ENCODE data around the gene POU6F1.
"Not testable (repeated sequence)": the region's sequence is repeated elsewhere in the genome, so short reads cannot be mapped to it uniquely, and the experiment has no call there.

Gene POU6F1

DNA sequence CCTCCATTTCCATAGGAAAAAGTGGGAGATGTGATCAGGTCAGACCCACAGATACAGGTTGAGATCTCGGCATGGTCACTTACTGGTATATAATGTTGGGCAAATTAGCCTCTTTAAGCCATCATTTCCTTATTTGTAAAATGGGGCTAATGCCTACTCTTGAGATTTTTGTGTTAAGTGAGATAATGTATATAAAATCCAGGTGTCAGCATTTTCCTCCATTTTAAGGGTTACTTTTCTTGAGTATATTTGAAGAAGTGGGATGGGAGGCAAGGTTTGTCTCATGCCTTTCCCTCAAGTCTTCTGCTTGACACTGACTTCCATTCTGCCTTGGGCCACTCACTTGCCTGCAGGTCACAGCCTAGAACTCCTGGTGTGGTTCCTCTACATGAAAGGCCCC is 10.1 kb upstream of the POU6F1 start:
- DNase-seq: no peak

DNA sequence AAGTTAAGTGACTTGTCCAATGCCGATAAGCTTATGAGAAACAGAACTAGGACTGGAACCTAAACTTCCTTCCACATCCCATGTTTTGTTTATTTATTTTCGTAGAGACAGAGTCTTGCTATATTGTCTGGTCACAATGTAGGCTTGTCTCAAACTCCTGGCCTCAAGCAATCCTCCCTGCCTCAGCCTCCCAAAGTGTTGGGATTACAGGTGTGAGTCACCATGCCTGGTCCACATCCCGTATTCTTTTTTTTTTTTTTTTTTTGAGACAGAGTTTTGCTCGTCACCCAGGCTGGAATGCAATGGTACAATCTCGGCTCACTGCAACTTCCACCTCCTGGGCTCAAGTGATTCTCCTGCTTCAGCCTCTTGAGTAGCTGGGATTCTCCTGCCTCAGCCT is 9.2 kb upstream of the POU6F1 start:
- not testable (repeated sequence) for DNase-seq

DNA sequence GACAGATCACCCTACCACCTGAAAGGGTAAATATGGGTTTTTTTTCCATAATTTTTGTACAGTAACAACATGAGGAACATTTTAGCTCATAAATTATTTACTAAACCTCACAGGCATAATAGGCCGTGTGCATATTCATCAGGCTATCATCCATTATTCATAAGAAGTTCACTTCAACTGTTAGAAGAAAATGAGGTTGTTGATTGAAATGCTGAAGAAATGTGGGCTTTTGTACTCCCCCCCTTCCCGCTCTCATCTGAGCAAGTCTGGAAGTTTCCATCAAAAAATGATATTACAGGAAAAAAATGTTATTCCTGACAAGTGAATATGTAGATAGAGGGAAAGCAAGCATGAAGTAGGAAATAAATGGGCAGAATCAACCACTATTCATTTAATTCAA is 7.9 kb upstream of the POU6F1 start:
- DNase-seq: no peak

DNA sequence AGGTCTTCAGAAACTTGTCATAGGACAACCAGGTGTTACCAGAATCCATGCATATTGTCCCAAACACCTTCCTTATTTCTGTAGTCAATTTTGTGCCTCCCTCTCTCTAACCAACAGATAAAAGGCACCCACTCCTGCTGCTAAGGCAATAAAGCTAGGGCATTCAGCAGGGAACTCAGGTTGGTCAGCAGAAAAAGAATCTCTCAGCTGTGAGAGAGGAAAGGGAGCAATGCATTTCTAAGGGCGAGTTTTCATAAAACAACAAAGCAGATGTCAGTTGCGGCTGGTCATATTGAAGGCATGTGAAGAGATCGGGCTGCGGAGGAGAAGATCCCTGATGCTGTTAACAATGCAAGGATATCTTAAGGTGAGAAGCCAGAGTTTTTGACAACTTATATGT is 7.4 kb upstream of the POU6F1 start:
- no peak for DNase-seq

DNA sequence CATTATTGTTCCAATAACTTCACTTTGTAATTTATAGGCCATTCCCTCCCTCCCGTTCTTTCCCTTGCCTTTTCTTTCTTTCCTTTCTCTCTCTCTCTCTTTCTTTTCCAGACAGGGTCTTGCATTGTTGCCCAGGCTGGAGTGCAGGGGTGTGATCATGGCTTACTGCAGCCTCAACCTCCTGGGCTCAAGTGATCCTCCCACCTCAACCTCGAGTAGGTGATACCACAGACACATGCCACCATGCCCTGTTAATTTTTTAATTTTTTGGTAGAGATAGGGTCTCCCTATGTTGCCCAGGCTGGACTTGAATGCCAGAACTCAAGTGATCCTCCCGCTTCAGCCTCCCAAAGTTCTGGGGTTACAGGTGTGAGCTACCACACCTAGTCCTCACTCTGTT is 6.8 kb upstream of the POU6F1 start:
- no peak for DNase-seq

DNA sequence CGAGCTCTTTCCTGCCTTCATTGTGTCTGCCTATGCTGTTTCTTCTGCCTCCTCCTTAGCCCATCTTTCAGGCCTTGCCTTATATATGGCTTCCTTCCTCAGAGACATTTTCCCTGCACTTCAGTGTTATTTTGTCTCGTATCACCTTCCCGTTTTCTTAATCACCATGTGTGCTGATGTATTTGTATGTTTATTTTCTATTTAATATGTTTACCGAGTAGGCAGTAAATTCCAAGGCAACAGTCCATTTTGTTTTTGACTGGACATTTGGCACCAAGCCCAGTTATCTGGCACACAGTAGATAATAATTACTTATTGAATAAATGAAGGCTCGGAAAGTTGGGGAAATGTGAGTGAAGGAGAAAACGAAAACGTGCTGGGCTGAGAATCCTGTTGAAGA is 4.6 kb upstream of the POU6F1 start:
- DNase-seq: no peak

DNA sequence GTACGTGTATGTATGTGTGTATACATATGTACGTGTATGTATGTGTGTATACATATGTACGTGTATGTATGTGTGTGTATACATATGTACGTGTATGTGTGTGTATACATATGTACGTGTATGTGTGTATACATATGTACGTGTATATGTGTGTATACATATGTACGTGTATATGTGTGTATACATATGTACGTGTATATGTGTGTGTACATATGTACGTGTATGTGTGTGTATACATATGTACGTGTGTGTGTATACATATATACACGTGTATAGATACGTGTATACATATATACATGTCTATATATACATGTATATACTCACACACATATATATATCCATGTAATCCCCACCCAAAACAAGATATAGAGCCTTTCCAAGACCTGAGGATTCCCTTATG is 2.0 kb upstream of the POU6F1 start:
- DNase-seq: not testable (repeated sequence)

DNA sequence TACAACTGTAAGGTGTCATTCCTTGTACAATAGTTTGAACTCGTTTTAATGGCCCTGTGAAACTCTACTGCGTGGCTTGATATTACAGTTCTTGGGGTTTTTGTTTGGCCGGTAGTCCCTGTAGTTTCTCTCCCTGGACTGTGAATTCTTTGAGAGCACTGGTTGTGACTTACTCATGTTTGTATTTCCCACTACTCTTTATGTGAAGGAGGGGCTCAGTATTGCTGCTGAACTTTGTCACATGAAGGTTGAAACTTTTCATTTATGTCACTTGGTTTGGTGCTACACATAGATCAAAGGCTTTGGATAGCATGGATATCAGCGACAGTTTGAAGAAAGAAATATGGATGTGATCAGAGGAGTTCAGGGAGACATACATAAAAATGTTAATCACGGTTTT is 1.5 kb upstream of the POU6F1 start:
- DNase-seq: no peak

DNA sequence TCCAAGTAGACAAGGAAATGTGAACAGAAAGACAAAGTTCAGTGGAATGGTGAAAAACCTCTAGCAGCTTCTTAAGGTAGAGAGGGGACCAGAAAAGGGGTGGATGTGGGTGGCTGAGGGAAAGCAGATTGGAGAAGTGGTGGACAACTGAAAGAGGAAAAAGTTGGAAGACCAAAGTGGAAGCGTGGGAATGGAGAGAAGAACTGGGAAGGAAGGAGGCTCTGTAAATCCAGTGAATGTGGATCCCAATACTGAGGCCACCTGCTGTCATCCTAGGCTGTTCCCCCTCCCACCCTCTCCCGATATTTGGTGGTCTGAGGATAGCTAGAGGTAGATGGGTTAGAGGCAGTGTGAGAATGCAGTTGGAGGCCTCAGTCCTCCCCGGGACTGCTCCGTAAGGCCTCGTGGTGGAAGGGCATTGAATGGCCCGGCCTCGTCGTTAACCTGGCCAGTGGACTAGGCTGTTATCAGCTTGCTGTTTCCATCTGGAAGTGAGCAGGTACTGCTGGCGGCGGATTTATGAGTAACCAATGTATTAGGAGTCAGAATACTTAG is 822 bp upstream of the POU6F1 start:
- no peak for DNase-seq

DNA sequence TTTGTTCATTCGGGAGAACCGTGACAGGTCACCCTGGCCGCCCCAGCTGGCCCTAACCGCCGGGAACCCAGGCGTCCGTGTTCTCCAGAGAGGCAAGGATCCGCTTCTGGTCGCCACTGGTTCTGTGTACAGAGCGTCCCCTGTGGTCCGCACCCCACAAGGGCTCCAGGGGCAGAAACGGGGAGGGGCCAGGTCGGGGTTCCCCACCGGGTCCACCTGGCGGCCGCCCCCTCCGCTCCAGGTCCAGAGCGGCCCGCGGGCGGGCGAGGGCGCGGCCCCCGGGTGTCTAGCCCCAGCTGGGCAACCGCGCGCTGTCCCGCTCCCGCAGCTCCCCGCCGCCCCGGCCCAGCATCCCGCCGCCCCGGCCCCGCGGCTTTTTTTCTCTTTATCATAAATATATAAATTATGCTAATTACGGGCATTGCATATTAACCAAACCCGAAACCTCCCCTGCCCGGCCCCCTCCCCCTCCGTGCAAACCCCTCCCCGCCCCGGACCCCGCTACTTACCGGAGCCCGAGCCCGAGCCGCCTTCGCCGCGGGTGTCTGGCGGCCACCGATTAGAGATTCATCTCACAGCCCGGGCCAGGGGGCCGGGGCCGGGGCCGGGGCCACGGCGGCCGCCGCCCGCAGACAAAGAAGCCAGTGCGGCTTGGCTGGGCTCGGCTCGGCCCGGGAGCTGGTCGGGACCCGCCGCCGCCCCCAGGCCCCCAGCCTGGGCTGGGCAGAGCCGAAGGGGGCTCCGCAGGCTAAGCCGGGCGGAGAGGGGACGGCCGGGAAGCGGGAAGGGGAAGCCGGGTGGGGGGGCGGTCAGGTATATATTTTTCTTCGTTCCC is 512 bp downstream of the POU6F1 start:
- peak; percentile 40 to 47 for DNase-seq

DNA sequence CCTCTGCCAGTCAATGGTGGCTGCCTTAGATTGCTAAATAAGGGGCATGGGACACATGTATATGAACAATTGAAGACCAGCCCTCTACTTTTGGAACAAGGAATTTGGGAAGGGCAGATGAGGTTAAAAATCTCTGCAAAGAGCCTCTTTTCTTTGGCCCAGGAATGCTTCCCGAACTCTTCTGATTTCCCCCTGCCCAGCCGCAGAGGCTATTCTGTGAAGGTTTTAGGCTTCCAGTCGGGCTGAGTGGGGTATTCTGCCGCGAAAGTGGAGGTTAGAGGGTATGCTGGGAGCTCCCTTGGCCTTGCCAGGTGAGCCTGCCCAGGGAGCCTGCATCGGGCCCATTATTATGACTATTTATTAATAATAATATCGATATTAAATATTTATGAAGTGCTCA is 1.2 kb downstream of the POU6F1 start:
- DNase-seq: no peak

DNA sequence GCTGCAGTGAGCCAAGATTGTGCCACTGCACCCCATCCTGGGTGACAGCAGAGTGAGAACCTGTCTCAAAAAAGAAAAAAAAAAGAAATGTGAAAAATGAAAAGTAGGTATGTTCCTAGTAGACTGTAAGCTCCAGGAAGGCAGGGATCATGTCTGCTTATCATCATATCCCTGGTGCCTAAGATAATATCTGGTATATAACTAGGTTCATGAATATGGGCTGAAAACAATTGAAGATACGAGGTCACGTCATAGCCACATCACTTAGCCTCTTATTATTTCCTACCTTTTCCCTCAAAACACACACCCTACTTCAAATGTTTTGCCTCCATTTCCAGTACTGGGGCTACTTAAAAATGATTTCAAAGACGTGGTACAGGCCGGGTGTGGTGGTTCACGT is 3.0 kb downstream of the POU6F1 start:
- DNase-seq: no peak

DNA sequence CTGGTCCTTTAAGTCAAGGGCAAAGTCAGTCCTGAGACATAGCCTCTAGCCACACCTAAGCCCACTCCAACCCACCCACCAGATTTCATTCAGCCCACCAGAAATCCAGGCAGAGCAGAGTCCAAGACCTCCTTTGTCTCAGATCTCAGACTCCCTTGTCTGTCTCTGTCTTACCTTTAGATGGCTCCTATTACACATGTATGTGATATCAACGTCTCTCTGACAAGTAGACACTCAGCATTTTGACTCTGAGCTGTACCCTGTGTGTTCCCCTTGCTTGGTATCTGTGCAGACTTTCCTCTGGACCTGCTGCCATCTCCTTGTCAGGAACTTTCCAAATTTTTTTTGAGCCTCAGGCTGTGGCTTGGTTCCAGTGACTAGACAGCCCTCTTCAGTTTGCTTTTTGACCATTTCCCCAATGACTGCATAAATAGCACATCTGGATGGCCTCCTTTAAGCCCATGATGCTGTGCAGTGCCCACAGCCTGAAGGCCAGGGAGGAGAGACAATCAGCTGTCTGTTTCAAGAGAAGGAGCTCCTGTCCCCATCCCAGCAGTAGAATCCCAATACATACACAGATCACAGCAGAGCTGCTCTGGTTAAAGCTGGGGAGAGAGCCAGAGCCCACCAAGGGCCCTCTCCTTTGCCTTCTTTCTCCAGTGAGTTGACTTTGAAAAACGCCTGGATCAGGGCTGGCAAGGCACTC is 7.0 kb downstream of the POU6F1 start:
- peak; percentile 59 to 62 for DNase-seq

DNA sequence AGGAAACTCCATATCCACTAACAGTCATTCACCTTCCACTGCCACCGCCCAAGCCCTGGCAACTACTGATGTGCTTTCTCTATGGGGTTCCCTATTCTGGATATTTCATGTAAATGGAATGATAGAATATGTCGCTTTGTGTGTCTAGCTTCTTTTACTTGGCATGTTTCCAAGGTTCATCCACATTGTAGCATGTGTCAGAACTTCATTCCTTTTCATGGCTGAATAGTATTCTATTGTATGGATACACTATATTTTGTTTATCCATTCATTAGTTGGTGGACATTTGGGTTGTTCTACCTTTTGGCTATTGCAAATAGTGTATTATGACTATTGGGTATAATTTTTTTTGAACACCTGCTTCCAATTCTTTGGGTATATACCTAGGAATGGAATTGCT is 8.6 kb downstream of the POU6F1 start:
- no peak for DNase-seq

DNA sequence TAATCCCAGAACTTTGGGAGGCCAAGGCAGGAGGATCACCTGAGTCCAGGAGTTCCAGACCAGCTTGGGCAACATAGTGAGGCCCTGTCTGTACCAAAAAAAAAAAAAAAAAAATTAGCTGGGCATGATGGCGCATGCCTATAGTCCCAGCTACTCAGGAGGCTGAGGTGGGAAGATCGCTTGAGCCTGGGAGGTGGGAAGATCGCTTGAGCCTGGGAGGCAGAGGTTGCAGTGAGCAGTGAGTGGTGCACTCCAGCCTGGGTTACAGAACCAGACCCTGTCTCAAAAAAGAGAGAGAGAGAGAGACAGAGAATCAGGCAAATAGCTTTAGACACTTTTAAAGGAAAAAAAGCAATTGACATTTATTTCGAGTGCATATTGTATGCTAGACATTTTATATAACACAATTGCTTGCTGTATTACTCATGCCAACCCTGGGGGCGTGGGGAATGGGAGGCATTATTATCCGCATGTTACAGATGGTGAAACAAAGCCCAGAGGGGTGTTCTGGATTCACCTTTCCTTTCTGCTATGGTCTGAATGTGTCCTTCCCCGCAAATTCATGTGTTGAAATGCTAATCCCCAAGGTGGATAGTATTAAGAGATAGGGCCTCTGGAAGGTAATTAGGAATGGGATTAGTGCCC is 9.7 kb downstream of the POU6F1 start:
- no peak for DNase-seq

DNA sequence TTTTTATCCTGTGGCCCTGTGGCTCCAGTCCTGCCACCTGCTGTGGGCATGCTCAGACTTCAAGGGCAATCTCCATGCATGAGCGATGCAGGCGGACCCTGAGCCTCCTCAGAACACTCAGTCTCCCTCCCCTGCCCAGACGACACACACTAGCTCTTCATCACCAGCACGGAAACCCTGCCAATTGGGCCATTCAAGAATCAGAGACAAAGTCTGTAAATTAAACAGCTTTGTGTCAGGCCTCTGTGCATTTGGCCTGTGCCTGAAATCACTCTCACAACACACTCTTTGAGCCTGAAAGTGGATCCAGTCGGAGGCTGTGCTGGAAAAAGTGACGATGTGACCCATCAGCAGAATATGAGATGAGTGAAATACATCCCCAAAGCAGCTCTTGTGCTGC is 12.5 kb downstream of the POU6F1 start:
- DNase-seq: peak; percentile 16 to 28

DNA sequence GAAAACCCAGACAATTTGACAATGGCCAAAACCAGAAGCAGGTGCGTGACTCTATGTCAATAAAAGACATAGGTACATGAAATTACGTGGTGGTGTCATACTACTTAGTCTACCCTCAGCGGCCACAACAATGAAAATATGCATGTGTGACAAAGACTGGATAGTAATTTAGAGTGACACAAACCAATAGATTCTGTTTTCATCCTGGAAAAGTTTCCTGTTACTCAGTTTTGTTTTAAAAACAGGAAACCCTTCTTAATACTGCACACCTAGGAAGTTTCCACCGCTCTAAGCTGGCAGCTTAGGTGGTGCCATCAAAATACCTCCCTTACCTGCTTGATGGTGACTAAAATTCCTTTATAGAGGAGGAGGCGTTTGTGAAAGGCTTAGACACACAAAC is 15.1 kb downstream of the POU6F1 start:
- DNase-seq: no peak

DNA sequence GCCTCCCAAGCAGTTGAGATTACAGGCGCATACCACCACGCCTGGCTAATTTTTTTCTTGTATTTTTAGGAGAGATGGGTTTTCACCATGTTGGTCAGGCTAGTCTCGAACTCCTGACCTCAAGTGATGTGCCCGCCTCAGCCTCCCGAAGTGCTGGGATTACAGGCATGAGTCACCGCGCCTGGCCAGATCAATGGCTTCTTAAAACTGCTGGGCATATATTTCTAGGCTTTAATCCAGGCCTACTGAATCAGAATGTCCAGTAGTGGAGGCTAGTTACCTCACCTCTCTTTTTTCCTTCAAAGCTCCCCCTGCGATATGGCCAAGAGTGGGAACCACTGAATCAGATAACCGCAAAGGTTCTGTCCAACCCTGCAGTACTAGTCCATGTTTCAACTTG is 17.1 kb downstream of the POU6F1 start:
- no peak for DNase-seq

DNA sequence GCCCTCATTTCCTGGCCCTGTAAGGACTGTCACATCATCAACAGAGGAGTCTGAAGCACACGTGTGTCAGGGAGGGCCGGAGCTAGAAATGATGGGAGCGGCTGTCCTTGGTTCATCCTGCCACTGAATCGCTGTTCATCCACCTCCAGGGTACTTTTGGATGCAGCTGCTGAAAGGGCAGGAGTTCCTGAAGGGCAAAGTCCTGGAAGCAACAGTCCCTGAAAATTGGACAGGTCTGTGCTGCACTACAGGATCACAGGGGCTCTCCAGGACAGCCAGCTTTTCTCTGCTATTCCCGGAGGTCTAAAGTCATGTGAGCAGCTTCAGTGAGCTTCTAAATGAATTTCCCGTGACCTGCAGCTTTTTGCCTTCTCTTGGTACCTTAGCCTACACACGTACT is 17.7 kb downstream of the POU6F1 start:
- no peak for DNase-seq

DNA sequence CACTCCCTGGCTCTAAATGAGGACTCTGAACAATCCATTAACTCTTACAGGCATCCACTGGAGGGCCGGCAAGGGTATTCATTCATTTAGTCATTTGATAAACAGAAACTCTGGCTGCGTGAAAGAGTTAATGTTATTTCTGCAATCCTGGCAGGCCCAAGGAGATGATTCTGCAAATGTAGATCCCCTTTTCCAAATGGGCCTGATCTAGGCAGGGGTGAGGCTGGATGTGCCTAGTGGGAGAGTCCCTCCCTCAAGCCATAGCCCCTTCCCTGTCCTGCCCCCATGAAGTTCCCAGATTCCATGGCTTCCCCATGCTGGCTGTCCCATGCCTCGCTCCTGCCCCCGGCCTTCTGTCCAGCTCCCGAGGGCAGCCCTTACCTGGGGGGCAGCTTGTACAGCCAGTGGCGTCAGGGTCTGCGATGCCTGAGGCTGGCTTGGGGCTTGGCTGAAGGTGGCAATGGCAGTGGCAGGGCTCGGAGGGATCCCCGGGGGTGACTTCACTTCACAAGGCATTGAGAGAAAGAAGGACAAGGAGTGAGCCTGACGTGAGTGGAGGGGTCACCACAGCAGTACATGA is 18.4 kb downstream of the POU6F1 start:
- DNase-seq: no peak

DNA sequence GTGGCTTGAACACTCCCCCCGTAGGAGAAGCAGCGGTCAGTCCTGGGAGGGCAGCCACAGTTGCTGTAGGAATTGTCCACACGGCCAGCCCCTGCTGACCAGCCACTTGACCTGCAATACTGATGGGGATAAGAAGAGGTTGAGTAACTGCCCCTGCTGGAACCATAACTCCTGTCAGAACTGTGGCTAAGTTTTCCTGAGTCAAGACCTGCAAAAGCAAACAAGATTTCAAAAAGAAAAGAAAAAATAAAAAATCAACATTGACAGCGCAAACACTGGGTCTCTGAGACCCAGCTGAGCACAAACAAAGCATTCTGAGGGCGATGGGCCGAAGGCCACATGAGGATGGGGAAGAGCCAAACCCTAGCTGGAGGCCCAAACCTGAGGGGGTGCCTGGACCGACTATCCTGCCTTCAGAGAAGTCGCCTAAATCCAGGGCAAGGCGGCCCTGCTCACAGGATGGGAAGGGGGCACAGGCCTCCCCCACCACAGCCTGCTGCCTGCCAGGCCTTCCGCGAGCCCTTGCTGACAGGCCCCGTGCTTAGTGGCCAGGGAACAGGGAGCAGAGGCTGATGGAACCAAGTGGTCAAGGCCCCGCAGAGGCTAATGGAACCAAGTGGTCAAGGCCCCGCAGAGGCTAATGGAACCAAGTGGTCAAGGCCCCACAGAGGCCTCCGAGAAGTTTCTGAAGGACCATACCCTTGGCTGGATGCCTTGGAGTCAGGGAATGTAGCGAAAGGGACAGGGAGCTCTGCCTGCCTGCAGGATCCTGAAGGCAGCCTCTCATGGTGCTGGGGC is 19.1 kb downstream of the POU6F1 start:
- no peak for DNase-seq

All from hippocampal formation (tissue), 2 donors.